GM21619 (cell line): Measurements from ENCODE around the gene KISS1R.

ENCODE experiments used
- ATAC-seq: cut with Tn5 transposase; IDR thresholded peaks from one replicate; pipeline ENCODE4 v1.9.1; 2021; ENCODE audit not compliant: unreplicated experiment

The KISS1R gene

GRCh38 chr19:934865-935479, 17.8 kb downstream of the KISS1R start:
- ATAC-seq = no peak

GRCh38 chr19:936175-936546, 19.0 kb downstream of the KISS1R start:
- ATAC-seq = no peak

GRCh38 chr19:937259-937694, 20.1 kb downstream of the KISS1R start:
- no peak for ATAC-seq

GRCh38 chr19:938233-938923, 21.2 kb downstream of the KISS1R start:
- no peak for ATAC-seq

GRCh38 chr19:939439-939838, 22.3 kb downstream of the KISS1R start:
- no peak for ATAC-seq

GRCh38 chr19:939922-940321, 22.8 kb downstream of the KISS1R start:
- ATAC-seq = no peak

GRCh38 chr19:940591-941291, 23.6 kb downstream of the KISS1R start:
- ATAC-seq = peak; percentile 33

- ATAC-seq = no peak
Measured at GRCh38 chr19:941292-942132, 24.4 kb downstream of the KISS1R start.

- no peak for ATAC-seq
Measured at GRCh38 chr19:942133-942645, 25.1 kb downstream of the KISS1R start.

- ATAC-seq = no peak
Measured at GRCh38 chr19:943551-944170, 26.5 kb downstream of the KISS1R start.

- ATAC-seq = no peak
Measured at GRCh38 chr19:944171-944567, 27.0 kb downstream of the KISS1R start.

- ATAC-seq = no peak
Measured at GRCh38 chr19:944663-945241, 27.6 kb downstream of the KISS1R start.

GRCh38 chr19:945401-946252, 28.5 kb downstream of the KISS1R start:
- ATAC-seq = no peak

GRCh38 chr19:947090-947706, 30.1 kb downstream of the KISS1R start:
- peak; percentile 11 for ATAC-seq

GRCh38 chr19:947707-948539, 30.8 kb downstream of the KISS1R start:
- peak; percentile 53 for ATAC-seq

GRCh38 chr19:948842-949496, 31.8 kb downstream of the KISS1R start:
- no peak for ATAC-seq

GRCh38 chr19:950352-951066, 33.4 kb downstream of the KISS1R start:
- no peak for ATAC-seq
